NCI-H146 (cell line): ENCODE data around the gene GNAO1.

Source experiments
- DNase-seq: peaks from one replicate; lab custom pipeline; 2025; lab: John Stamatoyannopoulos, UW

The GNAO1 gene

GRCh38 chr16:56312556-56312955, 121.3 kb downstream of the GNAO1 start:
- DNase-seq: no peak

- DNase-seq: no peak
Observed at GRCh38 chr16:56314244-56314850, 123.1 kb downstream of the GNAO1 start.

GRCh38 chr16:56315955-56316354, 124.7 kb downstream of the GNAO1 start:
- DNase-seq: no peak

GRCh38 chr16:56316545-56316944, 125.3 kb downstream of the GNAO1 start:
- DNase-seq: no peak

- peak; percentile 52 for DNase-seq
Observed at GRCh38 chr16:56317998-56318826, 126.9 kb downstream of the GNAO1 start.

GRCh38 chr16:56318827-56319140, 127.5 kb downstream of the GNAO1 start:
- DNase-seq: no peak

- no peak for DNase-seq
Observed at GRCh38 chr16:56319376-56319775, 128.1 kb downstream of the GNAO1 start.

- DNase-seq: no peak
Observed at GRCh38 chr16:56320056-56320455, 128.8 kb downstream of the GNAO1 start.

GRCh38 chr16:56320811-56321558, 129.7 kb downstream of the GNAO1 start:
- no peak for DNase-seq

GRCh38 chr16:56321571-56321970, 130.3 kb downstream of the GNAO1 start:
- no peak for DNase-seq

GRCh38 chr16:56324406-56324805, 133.1 kb downstream of the GNAO1 start:
- DNase-seq: no peak

- no peak for DNase-seq
Observed at GRCh38 chr16:56325956-56326355, 134.7 kb downstream of the GNAO1 start.

- no peak for DNase-seq
Observed at GRCh38 chr16:56327071-56327928, 136.0 kb downstream of the GNAO1 start.

- DNase-seq: no peak
Observed at GRCh38 chr16:56327929-56328258, 136.6 kb downstream of the GNAO1 start.

- DNase-seq: no peak
Observed at GRCh38 chr16:56328276-56329022, 137.2 kb downstream of the GNAO1 start.

GRCh38 chr16:56329887-56330286, 138.6 kb downstream of the GNAO1 start:
- DNase-seq: no peak

- DNase-seq: no peak
Observed at GRCh38 chr16:56330476-56330875, 139.2 kb downstream of the GNAO1 start.

- no peak for DNase-seq
Observed at GRCh38 chr16:56331399-56331798, 140.1 kb downstream of the GNAO1 start.

- DNase-seq: no peak
Observed at GRCh38 chr16:56331915-56332314, 140.6 kb downstream of the GNAO1 start.

GRCh38 chr16:56332464-56333079, 141.3 kb downstream of the GNAO1 start:
- peak; percentile 21 for DNase-seq

GRCh38 chr16:56334761-56335160, 143.5 kb downstream of the GNAO1 start:
- DNase-seq: no peak
